NB4 (cell line): ENCODE results near the gene AKR7A2.
"Not testable (repeated sequence)": the region's sequence is repeated elsewhere in the genome, so short reads cannot be mapped to it uniquely, and the experiment has no call there.

Experiments
- DNase-seq: peaks from one replicate; pipeline ENCODE4 v3.0.0; 2010; ENCODE audit warnings: low read depth
- H3K4me3 ChIP-seq: one replicate; pipeline ENCODE4 v1.5.1; 2011; ENCODE audit warnings: mild to moderate bottlenecking, low read depth, low read length, moderate library complexity
- MYC ChIP-seq: IDR thresholded peaks from 2 replicates; pipeline ENCODE4 v1.6.1; 2011; ENCODE audit warnings: low read depth, low read length
- POLR2A ChIP-seq: IDR thresholded peaks from 2 replicates; pipeline ENCODE4 v1.6.1; 2011; ENCODE audit warnings: mild to moderate bottlenecking; ENCODE audit not compliant: insufficient read length; ENCODE audit errors: extremely low read depth
- TF ChIP-seq, protein P1 (sequence below): IDR thresholded peaks from one replicate; pipeline ENCODE4 v1.5.1; 2012; ENCODE audit warnings: low read depth, low read length
- TF ChIP-seq, protein P2 (sequence below): IDR thresholded peaks from 2 replicates; pipeline ENCODE4 v1.6.1; 2011; ENCODE audit warnings: low read depth, low read length

AKR7A2 gene

DNA sequence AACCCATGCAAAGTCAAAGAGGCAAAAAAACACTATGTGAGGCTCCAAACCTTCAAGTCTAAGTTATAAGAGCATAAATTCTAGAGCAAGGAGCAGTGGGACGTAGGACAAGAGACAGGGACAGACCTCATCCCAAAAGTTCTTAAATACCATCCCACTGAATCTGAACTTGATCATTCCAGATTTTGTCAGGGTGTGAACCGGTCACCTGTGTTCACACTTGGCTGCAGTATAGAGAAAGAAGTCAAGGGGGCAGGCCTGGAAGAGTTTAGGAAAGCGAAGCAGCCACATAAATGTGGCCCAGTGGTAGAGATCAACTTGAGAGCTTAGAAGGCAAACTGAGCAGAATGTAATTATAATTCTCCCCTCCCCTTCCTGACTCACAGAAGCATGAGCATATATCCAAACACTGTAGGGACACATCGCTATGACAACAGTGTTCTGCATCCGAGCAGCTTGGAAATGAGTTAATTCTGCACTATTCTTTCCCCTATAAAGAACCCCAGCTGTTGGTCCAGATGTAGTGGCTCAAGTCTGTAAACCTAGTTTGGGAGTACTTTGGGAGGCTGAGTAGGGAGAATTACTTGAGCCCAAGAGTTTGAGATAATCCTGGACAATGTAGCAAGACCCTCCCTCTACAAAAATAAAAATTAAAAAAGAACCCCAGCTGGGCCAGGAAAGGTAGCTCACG, 2.7 kb downstream of the AKR7A2 start:
- no peak for DNase-seq
- no peak overlapping the region for H3K4me3 ChIP-seq
- TF ChIP-seq MYC (no peak), POLR2A (no peak)
- TF ChIP-seq, protein P1, sequence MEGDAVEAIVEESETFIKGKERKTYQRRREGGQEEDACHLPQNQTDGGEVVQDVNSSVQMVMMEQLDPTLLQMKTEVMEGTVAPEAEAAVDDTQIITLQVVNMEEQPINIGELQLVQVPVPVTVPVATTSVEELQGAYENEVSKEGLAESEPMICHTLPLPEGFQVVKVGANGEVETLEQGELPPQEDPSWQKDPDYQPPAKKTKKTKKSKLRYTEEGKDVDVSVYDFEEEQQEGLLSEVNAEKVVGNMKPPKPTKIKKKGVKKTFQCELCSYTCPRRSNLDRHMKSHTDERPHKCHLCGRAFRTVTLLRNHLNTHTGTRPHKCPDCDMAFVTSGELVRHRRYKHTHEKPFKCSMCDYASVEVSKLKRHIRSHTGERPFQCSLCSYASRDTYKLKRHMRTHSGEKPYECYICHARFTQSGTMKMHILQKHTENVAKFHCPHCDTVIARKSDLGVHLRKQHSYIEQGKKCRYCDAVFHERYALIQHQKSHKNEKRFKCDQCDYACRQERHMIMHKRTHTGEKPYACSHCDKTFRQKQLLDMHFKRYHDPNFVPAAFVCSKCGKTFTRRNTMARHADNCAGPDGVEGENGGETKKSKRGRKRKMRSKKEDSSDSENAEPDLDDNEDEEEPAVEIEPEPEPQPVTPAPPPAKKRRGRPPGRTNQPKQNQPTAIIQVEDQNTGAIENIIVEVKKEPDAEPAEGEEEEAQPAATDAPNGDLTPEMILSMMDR, result no peak
- TF ChIP-seq, protein P2, sequence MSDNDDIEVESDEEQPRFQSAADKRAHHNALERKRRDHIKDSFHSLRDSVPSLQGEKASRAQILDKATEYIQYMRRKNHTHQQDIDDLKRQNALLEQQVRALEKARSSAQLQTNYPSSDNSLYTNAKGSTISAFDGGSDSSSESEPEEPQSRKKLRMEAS, result no peak

DNA sequence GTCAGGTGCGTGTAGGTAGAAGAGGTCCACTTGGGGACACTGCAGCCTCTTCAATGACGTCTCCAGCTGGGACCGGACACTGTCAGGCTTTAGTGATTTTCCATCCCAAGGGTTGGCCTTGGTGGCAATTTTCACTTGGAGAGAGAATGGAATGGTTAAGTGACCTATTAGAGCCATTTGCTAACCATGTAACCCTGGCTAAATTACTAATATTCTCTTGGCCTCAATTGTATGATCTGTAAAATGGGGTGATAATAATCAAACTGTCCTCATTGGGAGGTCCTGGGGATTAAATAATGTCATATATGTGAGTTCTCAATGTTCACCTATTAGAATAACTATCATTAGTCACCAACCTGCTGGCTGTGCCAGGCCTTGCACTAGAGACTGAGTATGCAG, 3.4 kb downstream of the AKR7A2 start:
- TF ChIP-seq MYC (no peak), POLR2A (no peak)
- TF ChIP-seq, protein P2, result no peak
- TF ChIP-seq, protein P1, result no peak
- DNase-seq, result no peak
- no peak overlapping the region for H3K4me3 ChIP-seq

DNA sequence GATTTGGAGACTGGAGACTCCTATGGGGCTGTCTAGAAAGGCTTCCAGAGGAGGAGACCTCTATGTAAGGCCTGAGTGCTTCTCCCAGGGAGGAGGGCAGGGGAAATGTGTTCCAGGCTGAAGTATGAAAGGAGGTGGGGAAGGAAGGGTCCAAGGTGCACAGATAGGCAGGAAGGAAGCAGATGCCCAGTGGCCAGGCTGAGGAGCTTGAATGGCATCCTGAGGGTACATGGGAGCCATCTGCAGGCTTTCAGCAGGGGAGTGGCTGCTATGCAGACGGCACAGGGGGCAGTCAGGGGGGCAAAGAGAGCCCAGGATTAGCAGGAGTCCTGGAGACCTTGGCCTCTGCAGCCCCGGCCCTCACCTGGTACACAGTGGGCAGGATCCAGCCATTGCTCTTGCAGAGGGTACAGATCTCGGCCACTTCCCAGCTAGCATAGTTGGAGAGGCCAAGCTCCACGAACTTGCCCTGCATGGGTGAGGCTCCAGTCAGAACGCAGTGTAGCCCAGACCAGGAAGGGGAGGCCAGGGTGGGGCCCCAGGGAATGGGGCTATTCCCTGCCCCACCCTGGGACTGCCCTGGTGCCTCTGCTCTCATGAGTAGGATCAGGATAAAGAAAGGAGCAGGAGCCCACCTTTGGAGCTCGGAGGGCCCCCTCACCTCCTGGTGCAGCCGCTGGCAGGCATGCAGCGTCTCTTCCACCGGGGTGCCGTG, 4.0 kb downstream of the AKR7A2 start:
- H3K4me3 ChIP-seq, result no peak overlapping the region
- no peak for DNase-seq
- TF ChIP-seq POLR2A (no peak), MYC (no peak)
- TF ChIP-seq, protein P2, result no peak
- TF ChIP-seq, protein P1, result no peak

DNA sequence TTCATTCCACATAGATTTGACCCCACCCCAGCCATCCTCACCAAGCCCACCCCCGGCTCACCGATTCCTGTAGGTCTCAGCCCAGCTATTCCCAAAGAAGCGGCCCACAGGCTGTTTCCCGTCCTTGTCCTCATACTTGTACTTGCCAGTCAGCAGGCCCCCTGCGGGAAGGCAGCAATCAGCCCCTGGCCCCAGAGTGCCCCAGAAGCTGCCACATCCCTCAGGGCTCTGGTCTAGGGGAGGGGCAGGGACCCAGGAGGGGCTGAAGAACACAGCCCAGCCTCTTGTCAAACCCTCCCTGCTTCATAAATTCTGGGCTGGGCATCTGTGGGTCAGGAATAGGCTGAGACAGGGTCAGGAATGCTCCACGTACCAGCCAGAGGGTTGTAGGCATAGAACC, 5.0 kb downstream of the AKR7A2 start:
- DNase-seq, result no peak
- TF ChIP-seq MYC, result no peak
- TF ChIP-seq, protein P2, result no peak
- TF ChIP-seq, protein P1, result no peak
- no peak for TF ChIP-seq POLR2A

DNA sequence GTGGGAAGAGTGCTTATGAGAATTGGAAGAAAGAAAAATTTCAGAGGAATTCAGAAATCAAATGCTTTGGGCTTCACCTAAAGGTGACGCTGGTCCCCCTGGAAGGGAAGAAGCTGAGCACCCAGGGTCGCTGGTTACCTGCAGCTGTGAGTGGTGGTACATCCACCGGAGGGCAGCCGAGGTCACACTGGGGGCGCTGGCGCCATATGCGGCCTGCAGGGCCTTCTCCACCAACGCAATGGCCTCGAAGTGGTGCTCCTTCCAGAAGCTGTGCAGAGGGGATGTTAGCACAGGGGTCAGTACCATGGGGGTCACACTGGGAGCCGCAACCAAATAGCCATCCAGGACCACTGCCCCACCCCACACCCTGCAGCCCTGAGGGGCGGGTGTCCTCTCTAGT, 6.1 kb downstream of the AKR7A2 start:
- no peak overlapping the region for H3K4me3 ChIP-seq
- no peak for DNase-seq
- TF ChIP-seq, protein P1, result no peak
- no peak for TF ChIP-seq POLR2A
- TF ChIP-seq, protein P2, result no peak
- no peak for TF ChIP-seq MYC

More for the DNA sequence above, 5.0 kb downstream of the AKR7A2 start:
- no peak overlapping the region for H3K4me3 ChIP-seq

DNA sequence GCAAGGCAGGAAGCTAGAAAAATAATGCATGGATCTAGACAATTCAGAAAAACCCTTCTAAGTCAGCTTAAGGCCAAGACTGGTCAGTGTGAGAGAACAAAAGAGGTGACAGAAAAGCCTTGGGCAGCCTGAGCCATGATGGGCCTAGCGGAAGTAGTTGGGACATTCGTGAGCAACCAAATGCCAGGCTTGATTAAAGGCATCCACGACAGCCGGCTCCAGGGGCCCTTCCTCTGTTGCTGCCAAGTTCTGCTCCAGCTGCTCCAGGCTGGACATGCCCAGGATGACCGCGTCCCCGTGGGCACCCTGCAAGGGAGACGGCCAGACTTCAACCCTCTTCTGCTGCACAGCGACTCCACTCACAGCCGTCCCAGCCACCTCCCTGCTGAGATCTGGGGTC, 7.9 kb downstream of the AKR7A2 start:
- not testable (repeated sequence) for DNase-seq

More for the DNA sequence above, 7.9 kb downstream of the AKR7A2 start:
- H3K4me3 ChIP-seq, result not testable (repeated sequence)
